ENCODE measurements around the gene HSPA1L. TPM values are rescaled to one million over a fixed set of nuclear protein-coding genes. Genes with fewer than 3 reads are reported as not detected.

HSPA1L gene
- total RNA-seq, result 0.16 and 0.76 TPM in 2 replicates

GRCh38 chr6:31815025-31815838, at the start of gene HSPA1L, which contains the start of gene HSPA1A:
TSS of gene HSPA1L (minus strand) at chr6:31815283. CDS start at chr6:31811972, 3,311 bp downstream.
TSS of gene HSPA1A (plus strand) at chr6:31815543. CDS start at chr6:31815757, 214 bp downstream.

GRCh38 chr6:31862344-31863235, 47.5 kb upstream of the HSPA1L start, which contains the start of gene NEU1:
TSS of gene NEU1 (minus strand) at chr6:31862821. CDS start at chr6:31862776, 45 bp downstream.

DNA sequence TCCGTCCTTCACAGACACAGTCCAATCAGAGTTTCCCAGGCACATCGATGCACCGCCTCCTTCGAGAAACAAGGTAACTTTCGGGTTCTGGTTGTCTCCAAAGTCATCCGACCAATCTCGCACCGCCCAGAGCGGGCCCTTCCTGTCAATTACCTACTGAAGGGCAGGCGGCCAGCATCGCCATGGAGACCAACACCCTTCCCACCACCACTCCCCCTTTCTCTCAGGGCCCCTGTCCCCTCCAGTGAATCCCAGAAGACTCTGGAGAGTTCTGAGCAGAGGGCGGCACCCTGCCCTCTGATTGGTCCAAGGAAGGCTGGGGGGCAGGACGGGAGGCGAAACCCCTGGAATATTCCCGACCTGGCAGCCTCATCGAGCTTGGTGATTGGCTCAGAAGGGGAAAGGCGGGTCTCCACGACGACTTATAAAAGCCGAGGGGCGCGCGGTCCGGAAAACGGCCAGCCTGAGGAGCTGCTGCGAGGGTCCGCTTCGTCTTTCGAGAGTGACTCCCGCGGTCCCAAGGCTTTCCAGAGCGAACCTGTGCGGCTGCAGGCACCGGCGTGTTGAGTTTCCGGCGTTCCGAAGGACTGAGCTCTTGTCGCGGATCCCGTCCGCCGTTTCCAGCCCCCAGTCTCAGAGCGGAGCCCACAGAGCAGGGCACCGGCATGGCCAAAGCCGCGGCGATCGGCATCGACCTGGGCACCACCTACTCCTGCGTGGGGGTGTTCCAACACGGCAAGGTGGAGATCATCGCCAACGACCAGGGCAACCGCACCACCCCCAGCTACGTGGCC, 12.4 kb upstream of the HSPA1L start, which contains the start of gene HSPA1B:
HSPA1B (plus strand) TSS at position 453 of the 794 bp plus-strand sequence; CDS start at position 666, 213 bp downstream.

GRCh38 chr6:31806470-31807272, 8.4 kb downstream of the HSPA1L start, which contains the start of gene LSM2:
TSS of gene LSM2 (minus strand) at chr6:31806966. CDS start at chr6:31806757, 209 bp downstream.

DNA sequence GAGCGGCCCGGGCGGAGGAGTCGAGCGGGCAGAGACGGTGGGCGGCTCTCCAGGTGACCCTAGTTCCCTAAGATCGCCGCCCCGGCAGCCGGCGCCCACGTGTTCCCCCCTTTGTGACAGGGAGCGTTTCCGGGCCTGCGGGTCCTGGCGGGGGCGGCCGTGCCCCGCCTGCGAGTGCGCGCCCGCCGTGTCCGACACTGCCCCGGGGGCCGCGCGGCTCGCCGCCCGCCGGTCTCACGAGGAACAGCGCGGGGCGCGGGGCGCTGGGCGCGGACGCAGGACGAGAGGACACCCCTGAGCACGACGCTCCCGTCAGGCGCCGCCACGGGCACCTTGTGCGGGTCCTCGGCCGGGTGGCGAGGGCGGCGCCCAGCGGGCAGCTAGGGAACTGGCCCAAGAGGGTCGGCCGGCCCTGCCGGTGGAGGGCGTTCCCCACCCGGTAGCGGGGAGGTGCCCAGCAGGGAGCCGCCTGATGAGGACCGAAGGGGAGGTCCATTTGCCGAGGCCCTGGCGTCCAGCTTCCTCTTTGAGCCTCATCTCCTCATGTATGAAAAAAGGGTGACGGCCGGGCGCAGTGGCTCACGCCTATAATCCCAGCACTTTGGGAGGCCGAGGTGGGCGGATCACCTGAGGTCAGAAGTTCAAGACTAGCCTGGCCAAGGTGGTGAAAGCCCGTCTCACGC, 19.3 kb downstream of the HSPA1L start, which contains the start of gene VARS1:
VARS1 (minus strand) TSS at position 137 of the 683 bp plus-strand sequence. CDS start 535 bp downstream, outside the sequence.

GRCh38 chr6:31776989-31777666, 38.0 kb downstream of the HSPA1L start, which contains the start of gene VWA7:
TSS of gene VWA7 (minus strand) at chr6:31777328. CDS start at chr6:31776779, 549 bp downstream.

DNA sequence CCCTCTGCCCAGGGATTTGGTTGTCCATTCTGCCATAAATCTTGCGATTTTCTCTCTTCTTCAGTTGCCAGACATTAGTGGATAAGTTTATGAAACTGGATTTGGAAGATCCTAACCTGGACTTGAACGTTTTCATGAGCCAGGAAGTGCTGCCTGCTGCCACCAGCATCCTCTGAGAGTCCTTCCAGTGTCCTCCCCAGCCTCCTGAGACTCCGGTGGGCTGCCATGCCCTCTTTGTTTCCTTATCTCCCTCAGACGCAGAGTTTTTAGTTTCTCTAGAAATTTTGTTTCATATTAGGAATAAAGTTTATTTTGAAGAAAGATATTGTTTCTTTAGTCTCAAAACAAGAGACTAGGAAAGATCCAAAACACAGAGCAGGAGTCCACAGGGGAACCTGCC, 52.7 kb downstream of the HSPA1L start, which contains the start of gene SAPCD1:
SAPCD1 (plus strand) TSS at position 301 of the 400 bp plus-strand sequence. CDS start 399 bp downstream, outside the sequence.

Other genes starting within 250 kb of the HSPA1L start
- not detected in 2 replicates for gene LTA, start 243.0 kb downstream of the HSPA1L start, total RNA-seq
- gene TNF, start 239.7 kb downstream of the HSPA1L start, total RNA-seq, result 1.3 and 5.7 TPM in 2 replicates
- gene LTB, start 232.9 kb downstream of the HSPA1L start, total RNA-seq, result 1.3 and 2.0 TPM in 2 replicates
- not detected in 2 replicates for gene LST1, start 229.0 kb downstream of the HSPA1L start, total RNA-seq
- gene NCR3, start 222.3 kb downstream of the HSPA1L start, total RNA-seq, result not detected in 2 replicates
- not detected in 2 replicates for gene AIF1, start 200.0 kb downstream of the HSPA1L start, total RNA-seq
- gene PRRC2A, start 194.6 kb downstream of the HSPA1L start, total RNA-seq, result 145 and 181 TPM in 2 replicates
- 343 and 397 TPM in 2 replicates for gene BAG6, start 162.6 kb downstream of the HSPA1L start, total RNA-seq
- 2.8 and 5.2 TPM in 2 replicates for gene APOM, start 159.4 kb downstream of the HSPA1L start, total RNA-seq
- gene C6orf47, start 154.5 kb downstream of the HSPA1L start, total RNA-seq, result 13.0 and 16.7 TPM in 2 replicates
- 10.1 and 12.8 TPM in 2 replicates for gene GPANK1, start 150.3 kb downstream of the HSPA1L start, total RNA-seq
- 302 and 333 TPM in 2 replicates for gene CSNK2B, start 149.2 kb downstream of the HSPA1L start, total RNA-seq
- 1.3 and 2.3 TPM in 2 replicates for gene LY6G5B, start 145.3 kb downstream of the HSPA1L start, total RNA-seq
- gene LY6G5C, start 134.2 kb downstream of the HSPA1L start, total RNA-seq, result 0.65 TPM in 1 of 2 replicates, not detected in the other
- gene ABHD16A, start 112.0 kb downstream of the HSPA1L start, total RNA-seq, result 31.6 and 46.3 TPM in 2 replicates
- not detected in 2 replicates for gene LY6G6F, start 108.4 kb downstream of the HSPA1L start, total RNA-seq
- not detected in 2 replicates for gene LY6G6D, start 99.9 kb downstream of the HSPA1L start, total RNA-seq
- not detected in 2 replicates for gene LY6G6C, start 93.5 kb downstream of the HSPA1L start, total RNA-seq
- gene MPIG6B, start 91.9 kb downstream of the HSPA1L start, total RNA-seq, result not detected in 2 replicates
- 38.1 and 92.2 TPM in 2 replicates for gene DDAH2, start 86.0 kb downstream of the HSPA1L start, total RNA-seq
- 577 and 1,120 TPM in 2 replicates for gene CLIC1, start 78.8 kb downstream of the HSPA1L start, total RNA-seq
- 9.3 and 17.6 TPM in 2 replicates for gene MSH5, start 75.3 kb downstream of the HSPA1L start, total RNA-seq
- gene SAPCD1, start 52.6 kb downstream of the HSPA1L start, total RNA-seq, result 1.0 and 5.7 TPM in 2 replicates
- gene VWA7, start 38.0 kb downstream of the HSPA1L start, total RNA-seq, result 0.81 and 9.8 TPM in 2 replicates
- 85.2 and 165 TPM in 2 replicates for gene VARS1, start 19.5 kb downstream of the HSPA1L start, total RNA-seq
- 71.0 and 128 TPM in 2 replicates for gene LSM2, start 8.3 kb downstream of the HSPA1L start, total RNA-seq
- gene HSPA1A, start 260 bp upstream of the HSPA1L start, total RNA-seq, result 55.9 and 60.6 TPM in 2 replicates
- gene HSPA1B, start 12.5 kb upstream of the HSPA1L start, total RNA-seq, result 78.6 and 83.3 TPM in 2 replicates
- 62.1 and 191 TPM in 2 replicates for gene NEU1, start 47.5 kb upstream of the HSPA1L start, total RNA-seq
- gene SLC44A4, start 63.7 kb upstream of the HSPA1L start, total RNA-seq, result 1.9 TPM in 1 of 2 replicates, not detected in the other
- 50.0 and 68.5 TPM in 2 replicates for gene EHMT2, start 82.4 kb upstream of the HSPA1L start, total RNA-seq
- 2.4 and 6.2 TPM in 2 replicates for gene ZBTB12, start 86.8 kb upstream of the HSPA1L start, total RNA-seq
- 0.49 and 2.5 TPM in 2 replicates for gene C2, start 112.4 kb upstream of the HSPA1L start, total RNA-seq
- 0.33 and 3.7 TPM in 2 replicates for gene CFB, start 130.8 kb upstream of the HSPA1L start, total RNA-seq
- gene NELFE, start 143.7 kb upstream of the HSPA1L start, total RNA-seq, result 108 and 116 TPM in 2 replicates
- gene SKIC2, start 143.9 kb upstream of the HSPA1L start, total RNA-seq, result 42.3 and 43.2 TPM in 2 replicates
- gene DXO, start 156.9 kb upstream of the HSPA1L start, total RNA-seq, result 21.5 and 27.3 TPM in 2 replicates
- gene C4A, start 166.8 kb upstream of the HSPA1L start, total RNA-seq, result 2.1 and 6.1 TPM in 2 replicates
- 0.49 and 11.0 TPM in 2 replicates for gene C4B, start 199.5 kb upstream of the HSPA1L start, total RNA-seq
- gene CYP21A2, start 223.1 kb upstream of the HSPA1L start, total RNA-seq, result 0.25 TPM in 1 of 2 replicates, not detected in the other

All from mesangial cell (primary cell).